HG02759 (cell line): ENCODE results near the gene TPGS2.
"Not testable (repeated sequence)": the region's sequence is repeated elsewhere in the genome, so short reads cannot be mapped to it uniquely, and the experiment has no call there.

Source experiments
- ATAC-seq: cut with Tn5 transposase; IDR thresholded peaks from one replicate; pipeline ENCODE4 v1.9.1; 2021; ENCODE audit warnings: mild to moderate bottlenecking, moderate library complexity; ENCODE audit not compliant: unreplicated experiment

Gene TPGS2, protein sequence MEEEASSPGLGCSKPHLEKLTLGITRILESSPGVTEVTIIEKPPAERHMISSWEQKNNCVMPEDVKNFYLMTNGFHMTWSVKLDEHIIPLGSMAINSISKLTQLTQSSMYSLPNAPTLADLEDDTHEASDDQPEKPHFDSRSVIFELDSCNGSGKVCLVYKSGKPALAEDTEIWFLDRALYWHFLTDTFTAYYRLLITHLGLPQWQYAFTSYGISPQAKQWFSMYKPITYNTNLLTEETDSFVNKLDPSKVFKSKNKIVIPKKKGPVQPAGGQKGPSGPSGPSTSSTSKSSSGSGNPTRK

DNA sequence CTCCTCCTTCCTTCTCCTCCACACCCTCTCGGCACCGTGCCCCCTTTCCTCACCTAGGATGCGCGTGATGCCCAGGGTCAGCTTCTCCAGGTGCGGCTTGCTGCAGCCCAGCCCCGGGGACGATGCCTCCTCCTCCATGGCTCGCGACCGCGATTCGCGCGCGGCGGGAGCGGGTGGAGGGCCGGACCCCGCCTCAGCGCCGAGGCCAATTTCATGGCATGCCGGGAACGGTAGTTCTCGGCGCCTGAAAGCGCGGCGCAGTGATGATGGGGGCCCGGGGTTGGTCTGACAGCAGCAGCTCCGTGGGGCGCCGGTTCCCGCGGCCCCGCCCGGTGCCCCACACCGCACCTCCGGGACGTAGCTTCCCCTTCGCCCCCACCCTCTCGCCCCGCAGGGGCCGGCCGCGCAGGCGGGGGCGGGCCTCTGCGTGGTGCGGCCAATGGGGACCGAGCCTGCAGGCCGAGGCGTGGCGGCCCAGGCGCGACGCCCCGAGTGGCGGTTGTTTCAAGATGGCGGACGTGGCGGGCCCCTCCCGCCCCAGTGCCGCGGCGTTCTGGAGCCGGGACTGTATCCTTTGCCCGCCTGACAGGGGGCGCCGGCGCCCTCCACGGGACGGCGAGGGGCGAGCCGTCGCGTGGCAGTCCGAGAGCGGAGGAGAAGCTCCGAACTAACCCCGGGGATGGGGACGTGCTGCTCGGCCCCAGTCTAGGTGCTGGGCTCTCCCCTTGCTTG lies at the start of gene TPGS2, which contains the start of gene KIAA1328:
TSS of gene TPGS2 (minus strand) at position 373 of the 732 bp plus-strand sequence. CDS start at position 138, 235 bp downstream.
TSS of gene KIAA1328 (plus strand) at position 498 of the 732 bp plus-strand sequence. CDS start at position 510, 12 bp downstream.
- peak; percentile 94 for ATAC-seq

DNA sequence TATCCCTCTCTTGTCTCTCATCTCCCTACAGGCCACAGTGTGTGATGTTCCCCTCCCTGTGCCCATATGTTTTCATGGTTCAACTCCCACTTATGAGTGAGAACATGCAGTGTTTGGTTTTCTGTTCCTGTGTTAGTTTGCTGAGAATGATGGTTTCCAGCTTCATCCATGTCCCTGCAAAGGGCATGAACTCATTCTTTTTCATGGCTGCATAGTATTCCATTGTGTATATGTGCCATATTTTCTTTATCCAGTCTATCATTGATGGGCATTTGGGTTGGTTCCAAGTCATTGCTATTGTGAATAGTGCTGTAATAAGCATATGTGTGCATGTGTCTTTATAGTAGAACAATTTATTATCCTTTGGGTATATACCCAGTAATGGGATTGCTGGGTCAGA lies 45.0 kb upstream of the TPGS2 start:
- ATAC-seq = not testable (repeated sequence)

DNA sequence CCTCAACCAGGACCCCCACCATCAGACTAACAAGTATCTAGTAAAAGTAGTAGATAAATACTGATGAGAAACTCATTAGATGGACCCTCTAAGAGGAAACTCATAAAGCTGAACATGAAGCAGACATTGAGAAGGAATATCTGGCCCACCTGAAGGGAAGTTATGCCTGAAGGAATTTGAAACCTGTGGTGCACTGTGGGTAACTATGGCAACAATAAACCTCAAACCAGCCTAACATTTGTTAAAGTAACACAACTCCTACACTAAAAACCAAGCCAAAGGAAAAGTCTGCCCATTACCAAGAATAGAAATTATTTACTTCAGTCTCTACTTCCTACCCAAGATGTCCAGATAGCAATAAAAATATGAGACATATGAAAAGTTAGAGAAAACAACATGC lies 43.5 kb upstream of the TPGS2 start:
- ATAC-seq = no peak

DNA sequence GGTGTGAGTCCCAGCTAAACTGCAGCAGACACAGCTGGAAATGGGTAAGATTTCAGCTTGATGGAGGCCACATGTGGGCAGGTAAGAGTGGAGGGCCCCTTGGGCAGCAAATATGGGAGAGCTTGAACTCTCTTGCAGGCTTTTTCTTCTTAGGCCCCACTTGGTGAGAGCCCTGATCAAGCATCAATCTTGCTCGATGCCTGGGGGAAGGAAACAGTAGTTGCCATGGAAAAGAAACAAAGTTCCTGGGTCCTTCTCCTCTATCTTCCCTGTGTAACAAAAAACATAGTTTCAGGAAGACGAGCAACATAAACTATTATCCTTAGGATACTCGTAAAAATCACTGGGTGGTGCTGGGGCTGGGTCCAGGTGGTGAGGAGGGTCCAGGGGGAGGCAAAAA lies 43.0 kb upstream of the TPGS2 start:
- no peak for ATAC-seq

DNA sequence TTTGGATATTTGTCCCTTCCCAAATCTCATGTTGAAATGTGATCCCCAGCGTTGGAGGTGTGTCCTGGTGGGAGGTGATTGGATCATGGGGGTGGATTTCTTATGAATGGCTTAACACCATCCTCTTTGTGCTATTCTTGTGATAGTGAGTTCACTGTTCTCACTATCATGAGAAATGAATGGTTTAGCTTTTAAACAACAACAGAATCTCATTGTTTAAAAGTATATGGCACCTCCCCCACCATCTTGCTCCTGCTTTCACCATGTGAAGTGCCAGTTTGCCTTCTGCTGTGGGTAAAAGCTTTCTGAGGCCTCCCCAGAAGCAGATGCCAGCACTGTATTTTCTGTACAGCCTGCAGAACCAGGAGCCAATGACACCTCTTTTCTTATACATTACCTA lies 38.3 kb upstream of the TPGS2 start:
- ATAC-seq = no peak

DNA sequence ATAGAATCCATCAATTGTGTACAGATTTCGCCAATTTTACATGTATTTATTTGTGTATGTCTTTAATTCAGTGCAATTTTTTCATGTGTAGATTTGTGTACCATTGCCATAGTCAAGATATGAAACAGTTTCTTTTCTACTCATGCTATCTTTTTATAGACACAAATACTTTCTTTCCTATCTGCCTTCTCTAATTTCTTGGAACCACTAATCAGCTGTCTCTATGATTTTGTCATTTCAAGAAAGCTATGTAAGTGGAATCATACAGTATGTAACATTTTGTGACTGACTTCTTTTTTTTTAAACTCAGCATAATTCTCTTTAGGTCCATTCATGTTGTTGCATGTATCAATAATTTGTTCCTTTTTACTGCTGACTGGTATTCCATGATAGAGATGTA lies 33.4 kb upstream of the TPGS2 start:
- no peak for ATAC-seq

DNA sequence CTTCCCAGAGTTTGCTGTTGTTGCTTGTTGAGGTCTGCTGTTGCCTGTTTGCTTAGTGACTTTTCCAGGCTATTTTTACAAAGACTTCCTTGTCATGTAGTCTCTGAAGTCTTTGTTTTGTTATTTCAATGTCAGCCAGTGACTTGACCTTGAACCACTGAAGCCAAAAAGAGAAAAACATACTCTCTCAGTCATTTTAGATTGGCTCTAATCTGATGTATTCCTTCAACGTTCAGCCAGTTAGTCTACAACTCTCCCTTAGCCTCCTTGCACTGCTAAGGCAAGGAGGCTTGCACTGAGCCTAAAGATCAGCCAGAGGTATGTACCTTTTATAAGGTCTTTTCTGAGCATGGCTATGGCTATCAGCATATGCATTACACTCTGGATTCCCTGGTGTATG lies 28.0 kb upstream of the TPGS2 start:
- no peak for ATAC-seq

DNA sequence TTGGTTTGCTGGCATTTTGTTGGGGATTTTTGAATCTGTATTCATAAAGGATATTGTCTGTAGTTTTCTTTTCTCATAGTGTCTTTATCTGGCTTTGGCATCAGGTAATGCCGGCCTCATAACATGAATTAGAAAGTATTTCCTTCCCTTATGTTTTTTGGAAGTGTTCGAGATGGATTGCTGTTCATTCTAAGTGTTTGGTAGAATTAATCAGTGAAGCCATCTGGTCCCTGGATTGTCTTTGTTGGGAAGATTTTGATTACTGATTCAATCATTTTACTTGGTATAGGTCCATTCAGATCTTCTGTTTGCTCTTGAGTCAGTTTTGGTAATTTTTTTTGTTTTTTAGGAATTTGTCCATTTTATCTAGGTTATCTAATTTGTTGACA lies 22.4 kb upstream of the TPGS2 start:
- ATAC-seq = no peak

DNA sequence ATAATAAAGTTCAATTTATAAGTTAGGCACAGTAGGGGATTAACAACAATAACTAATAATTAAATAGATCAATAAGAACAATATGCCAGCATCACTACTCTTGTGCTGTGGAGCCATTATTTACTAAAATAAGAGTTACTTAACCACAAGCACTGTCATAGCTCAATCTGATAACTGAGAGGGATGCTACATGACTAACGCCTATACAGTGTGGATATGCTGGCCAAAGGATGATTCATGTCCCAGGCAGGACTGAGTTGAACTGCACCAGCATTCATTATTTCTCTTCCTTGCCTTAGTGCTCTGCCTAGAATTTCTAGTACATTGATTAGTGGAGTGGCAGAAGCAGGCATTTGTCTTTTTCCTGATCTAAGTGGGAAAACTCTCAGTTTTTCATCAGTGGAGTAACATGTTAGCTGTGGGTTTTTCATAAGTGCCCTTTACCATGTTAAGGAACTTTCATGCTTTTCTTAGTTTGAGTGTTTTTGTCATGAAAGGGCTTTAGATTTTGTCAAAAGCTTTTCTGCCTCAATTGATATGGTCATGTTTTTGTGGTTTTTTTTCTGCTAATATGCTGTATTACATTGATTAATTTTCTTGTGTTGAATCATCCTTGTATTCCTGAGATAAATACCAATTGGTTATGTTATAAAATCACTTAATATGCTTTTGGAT lies 21.9 kb upstream of the TPGS2 start:
- ATAC-seq = no peak

DNA sequence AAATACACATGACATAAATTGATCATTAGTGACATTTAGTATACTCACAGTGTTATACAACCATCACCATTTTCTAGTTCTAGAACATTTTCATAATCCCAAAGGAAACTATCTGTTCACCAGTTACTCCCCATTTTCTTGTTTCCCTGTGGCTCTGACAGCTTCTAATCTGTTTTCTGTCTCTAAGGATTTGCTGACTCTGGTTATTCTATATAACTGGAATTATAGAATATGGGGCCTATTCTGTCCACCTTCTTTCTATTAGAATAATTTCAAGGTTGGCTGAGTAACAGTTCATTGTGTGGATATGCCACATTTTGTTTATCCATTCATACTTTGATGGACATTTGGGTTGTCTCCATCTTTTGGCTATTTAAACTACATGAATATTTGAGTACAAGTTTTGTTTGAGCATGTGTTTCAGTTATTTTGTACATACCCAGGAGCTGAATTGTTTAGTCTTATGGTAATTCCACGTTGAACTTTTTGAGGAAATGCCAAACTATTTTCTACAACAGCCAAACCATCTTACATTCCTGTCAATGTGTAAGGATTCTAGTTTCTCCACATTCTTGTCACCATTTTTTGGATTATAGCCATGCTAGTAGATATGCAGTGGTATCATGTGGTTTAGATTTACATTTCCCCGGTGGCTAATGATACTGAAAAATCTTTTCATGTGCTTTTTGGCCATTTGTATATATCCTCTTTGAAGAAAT lies 20.6 kb upstream of the TPGS2 start:
- ATAC-seq = no peak

DNA sequence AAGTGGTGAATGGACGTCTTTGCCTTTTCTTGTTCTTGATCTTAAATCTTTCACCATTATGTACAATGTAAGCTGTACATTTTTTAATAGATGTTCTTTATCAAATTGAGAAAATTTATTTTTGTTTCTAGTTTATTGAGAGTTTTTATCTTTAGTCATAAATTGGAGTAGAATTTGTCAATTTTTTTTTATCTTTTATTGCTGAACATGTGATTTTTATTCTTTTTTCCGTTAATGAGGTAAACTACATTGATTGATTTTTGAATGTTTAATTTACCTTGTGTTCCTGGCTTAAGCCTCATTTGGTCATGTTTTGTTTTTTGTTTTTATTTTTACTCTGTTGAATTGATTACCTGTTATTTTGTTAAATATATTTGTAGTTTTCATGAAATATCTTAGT lies 19.8 kb upstream of the TPGS2 start:
- no peak for ATAC-seq

DNA sequence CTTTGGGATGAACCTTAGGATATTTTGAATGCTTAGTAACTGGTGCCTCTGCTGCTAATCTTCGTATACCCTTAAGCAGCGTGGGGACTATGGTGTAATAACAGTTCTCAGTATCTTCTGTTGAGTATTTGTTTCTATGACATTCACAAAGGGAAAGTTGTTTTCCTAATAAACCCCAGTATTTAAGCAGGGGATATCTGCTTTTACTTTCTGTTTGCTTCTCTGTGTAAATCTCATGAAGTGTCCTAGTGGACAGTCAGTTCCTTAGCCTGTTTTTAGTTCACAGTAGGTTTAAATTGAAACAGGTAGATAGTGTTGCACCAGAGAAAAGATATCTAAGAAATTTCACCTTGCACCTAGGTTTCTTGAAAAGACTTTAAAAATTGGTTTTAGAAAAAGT lies 15.0 kb upstream of the TPGS2 start:
- no peak for ATAC-seq

DNA sequence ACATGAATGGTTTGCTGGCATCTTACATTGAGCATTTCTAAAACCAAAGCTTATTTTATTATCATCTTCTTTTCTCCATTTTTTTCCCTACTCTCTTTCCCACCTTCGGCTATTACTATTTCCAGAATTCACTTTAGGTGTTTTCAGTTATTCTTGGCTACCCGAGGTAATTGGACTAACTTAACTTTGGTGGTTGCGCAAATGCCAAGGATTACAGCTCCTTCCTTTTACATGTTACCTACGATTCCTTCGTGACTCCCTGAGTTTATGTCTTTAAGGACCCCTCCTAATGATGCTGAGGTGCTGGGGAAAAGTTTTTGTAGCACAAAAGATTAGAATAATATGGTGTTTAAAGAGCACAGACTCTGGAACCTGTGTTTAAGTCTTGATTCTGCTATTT lies 14.4 kb upstream of the TPGS2 start:
- ATAC-seq = no peak

DNA sequence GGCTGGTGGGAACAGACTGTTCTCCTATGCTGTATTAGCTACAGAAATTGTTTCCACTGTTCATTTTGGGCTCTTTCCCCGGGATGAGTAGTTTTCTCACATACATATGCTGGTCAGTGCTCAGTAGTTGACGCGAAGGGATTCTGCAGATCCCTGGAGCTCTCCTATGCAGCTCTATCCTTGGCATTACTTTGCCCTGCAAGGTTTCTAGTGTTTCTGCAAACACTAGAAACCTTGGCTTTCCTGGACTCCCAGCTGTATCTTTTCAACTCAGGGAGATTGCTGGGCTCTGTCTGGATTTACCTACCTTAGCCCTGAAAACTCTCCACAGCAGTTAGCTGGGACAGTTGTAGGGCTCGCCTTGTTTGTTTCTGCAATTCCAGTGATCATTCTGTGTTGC lies 11.0 kb upstream of the TPGS2 start:
- no peak for ATAC-seq

DNA sequence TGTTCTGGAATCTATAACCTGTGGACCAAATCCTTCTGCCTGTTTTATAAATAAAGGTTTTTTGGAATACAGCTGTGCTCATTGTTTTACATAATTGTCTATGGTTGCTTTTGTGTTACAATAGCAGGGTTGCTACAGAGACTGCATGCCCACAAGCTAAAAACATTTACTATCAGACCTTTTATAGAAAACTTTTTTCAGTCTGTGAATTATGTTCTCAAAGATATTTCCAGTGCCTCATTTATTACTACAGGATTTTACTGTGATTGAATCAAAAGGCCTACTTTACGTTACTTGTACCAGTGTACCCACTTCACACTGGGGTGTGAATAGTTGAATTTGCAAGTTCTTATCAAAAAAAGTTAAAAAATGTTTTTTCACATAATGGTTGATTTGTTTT lies 7.1 kb upstream of the TPGS2 start:
- ATAC-seq = no peak

DNA sequence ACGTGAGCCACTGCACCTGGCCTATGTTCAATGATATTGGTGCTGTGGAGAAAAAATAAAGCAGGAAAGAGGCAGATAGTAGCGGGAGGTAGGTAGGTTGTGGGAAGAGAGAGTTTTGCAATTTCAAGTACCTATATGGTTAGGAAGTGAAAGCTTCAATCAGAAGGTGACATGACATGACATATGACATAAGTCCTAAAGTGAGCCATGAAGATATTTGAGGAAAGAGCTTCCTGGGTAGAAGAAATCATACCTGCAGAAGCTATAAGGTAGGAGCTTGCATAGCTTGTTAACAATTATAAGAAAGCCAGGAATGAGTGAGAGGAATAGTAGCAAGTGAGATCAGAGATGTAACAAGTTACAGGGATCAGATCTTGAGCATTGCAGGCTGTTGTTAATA lies 4.3 kb upstream of the TPGS2 start:
- no peak for ATAC-seq

DNA sequence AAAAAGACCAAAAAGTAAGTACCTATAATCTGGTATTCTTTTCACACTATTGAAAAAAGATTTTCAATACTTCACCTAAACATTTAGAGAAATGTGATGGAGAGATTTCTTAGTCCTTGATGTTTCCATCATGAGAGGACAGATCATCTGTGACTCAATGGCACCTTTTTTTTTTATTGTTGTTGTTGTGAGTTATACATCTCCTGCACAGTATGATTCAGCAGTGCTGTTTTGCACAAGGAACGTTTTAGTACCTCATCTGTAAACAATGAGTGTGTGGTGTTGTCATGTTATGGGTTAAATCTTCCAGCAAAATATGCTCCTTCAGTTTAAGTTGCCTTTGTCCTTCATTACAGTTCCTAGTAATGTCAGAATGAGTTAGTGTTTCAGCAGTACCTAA lies 2.3 kb upstream of the TPGS2 start:
- ATAC-seq = no peak

DNA sequence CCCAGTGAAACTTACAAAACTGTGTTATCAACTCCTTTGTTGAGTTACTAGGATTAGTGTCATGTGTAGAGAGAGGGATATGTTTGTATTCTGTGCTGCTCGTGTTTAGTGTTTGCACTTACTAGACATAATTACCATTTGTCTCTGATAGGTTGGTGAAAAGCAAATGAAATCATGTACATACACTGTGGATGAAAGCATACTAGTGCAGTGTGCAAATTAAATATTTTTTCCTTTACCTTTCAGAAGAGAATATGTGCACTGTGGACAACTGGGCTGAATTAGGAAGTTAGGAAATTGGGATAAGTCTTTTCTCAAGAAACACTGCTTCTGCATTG lies 1.3 kb upstream of the TPGS2 start:
- ATAC-seq = no peak

DNA sequence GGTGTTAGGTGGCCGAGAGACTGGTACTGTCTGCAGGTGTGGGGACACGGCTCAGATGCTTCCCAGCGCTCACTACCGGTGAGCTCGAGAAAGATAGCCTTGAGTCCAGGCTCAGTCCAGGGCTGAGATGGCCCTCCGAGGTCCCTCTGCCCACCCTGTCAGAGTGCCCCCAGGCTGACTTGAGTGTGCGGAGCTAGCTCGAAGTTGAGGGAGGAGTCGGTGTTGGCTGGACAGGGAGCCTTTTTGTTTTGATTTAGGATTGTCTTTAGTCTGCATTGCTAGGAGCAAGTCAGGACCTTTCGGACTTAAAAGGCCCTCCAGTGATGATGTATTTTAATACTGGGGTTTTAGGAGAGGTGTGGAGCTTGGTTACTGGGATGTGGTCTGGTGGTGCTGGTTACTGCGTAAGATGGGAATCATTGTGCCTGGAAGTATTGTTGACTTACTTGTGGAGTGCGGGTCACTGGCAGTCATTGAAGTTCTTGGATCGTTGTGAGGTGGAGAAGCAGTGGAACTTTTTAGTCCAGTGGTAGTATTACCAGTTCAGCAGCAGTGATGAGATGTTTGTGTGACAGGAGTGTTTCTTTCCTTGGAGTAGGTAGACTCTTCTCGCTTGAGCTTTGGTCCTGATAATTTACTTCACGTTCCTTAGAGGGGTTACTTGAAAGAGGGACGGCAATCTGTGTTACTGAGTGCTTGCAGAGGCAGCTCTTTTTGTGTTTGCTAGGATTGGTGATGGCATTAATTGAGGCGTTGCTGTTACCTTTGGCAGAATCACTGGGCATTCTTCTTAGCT lies 758 bp upstream of the TPGS2 start:
- ATAC-seq = no peak

DNA sequence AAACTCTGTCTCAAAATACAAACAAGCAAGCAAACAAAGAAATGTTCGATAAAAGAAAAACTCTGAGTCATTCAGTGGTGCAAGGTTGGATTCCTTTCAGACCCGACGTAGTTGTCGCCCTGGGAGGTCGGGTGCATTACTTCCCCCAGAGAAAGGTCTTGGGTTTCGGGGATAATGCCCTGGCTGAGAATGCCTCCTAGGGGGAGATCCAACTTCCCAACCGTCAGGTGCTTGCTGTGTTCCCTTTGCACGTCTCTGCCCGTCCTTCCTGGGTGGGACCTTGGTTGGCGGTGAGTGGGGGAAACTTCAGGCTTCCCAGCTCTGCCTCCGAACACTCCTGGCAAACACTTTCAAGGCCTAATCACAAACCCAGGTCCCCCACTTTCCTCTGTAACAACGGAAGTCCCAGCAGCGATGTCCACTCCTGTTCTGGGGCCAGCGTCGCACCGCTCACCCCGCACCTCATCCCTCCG lies 609 bp downstream of the TPGS2 start:
- no peak for ATAC-seq

DNA sequence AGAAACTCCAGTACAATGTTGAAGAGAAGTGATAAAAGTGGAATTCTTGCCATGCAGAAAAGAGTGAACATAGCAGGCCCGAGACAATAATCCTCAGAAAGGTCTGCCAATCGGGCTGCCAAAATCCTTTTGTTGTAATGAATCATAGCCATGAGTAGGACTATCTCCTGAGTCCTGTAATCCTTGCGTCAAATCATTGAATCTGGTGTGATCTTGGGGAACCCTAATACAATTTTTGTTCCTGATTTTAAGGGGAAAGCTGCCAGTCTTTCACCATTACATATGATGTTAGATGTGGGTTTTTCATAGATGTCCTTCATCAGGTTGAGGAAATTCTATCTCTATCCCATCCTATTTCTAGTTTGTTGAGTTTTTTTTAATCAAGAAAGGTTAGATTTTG lies 2.2 kb downstream of the TPGS2 start:
- ATAC-seq = no peak
